OCI-LY1 (cell line): ENCODE data around the gene UNC13A.

ENCODE experiments used
- EZH2 ChIP-seq: fragments of 200-600 bp; sonication (generic), shearing (Covaris generic); IDR thresholded peaks from 2 replicates; pipeline ENCODE4 v1.8.0; 2017; ENCODE audit warnings: borderline replicate concordance, mixed run types, mild to moderate bottlenecking, antibody characterized with exemption, low read length, moderate library complexity, mixed read lengths
- TF ChIP-seq, protein P1 (sequence below): fragments of 200-600 bp; sonication (generic), shearing (Covaris generic); IDR thresholded peaks from 2 replicates; pipeline ENCODE4 v1.5.1; 2017; ENCODE audit warnings: mild to moderate bottlenecking, antibody characterized with exemption, low read length, moderate library complexity, mixed read lengths

DNA sequence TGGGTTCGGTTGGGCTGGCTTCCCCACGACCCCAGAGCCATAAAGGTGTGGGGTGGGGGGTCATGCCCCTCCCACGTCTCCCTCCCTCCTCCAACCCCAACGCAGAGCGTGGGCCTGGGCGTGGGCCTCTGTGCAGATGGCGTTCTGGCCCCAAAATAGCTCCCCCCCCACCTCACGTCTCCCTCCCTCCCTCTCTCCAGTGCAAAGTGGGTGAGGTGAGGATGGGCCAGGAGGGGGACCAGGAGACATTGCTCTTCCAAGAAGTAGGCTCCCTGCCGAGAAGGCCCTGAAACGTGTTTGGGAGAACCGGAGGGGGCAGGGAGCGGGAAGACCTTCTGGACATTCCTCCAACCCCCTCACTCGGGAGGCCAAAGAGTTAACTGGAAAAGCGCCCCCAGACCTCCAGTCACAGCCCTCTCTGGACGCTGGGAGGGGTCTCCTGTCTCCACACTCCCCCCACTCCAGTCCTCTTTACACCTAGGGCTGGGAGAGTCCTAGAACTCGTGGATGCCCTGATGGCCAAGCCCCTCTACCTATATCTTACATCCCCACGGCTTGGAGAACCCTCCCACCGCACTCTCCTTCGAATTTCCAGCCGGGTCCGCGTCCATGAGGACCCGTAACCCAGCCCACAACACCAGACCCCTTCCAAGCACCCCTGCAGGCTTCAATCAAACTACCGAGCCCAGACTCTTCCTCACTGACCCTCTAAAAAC is 855 bp downstream of the UNC13A start:
- TF ChIP-seq, protein P1, sequence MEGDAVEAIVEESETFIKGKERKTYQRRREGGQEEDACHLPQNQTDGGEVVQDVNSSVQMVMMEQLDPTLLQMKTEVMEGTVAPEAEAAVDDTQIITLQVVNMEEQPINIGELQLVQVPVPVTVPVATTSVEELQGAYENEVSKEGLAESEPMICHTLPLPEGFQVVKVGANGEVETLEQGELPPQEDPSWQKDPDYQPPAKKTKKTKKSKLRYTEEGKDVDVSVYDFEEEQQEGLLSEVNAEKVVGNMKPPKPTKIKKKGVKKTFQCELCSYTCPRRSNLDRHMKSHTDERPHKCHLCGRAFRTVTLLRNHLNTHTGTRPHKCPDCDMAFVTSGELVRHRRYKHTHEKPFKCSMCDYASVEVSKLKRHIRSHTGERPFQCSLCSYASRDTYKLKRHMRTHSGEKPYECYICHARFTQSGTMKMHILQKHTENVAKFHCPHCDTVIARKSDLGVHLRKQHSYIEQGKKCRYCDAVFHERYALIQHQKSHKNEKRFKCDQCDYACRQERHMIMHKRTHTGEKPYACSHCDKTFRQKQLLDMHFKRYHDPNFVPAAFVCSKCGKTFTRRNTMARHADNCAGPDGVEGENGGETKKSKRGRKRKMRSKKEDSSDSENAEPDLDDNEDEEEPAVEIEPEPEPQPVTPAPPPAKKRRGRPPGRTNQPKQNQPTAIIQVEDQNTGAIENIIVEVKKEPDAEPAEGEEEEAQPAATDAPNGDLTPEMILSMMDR, result no peak
- no peak for TF ChIP-seq EZH2
